CD4-positive, alpha-beta T cell treated with Interferon alpha-2 for 1 hour (primary cell): ENCODE data around the gene TICAM1.
"Not testable (repeated sequence)": the region's sequence is repeated elsewhere in the genome, so short reads cannot be mapped to it uniquely, and the experiment has no call there.

Experiments
- DNase-seq, 2 donors: peaks; one replicate each; pipeline ENCODE4 v3.0.0-alpha.2; 2020 to 2022

TICAM1 gene

DNA sequence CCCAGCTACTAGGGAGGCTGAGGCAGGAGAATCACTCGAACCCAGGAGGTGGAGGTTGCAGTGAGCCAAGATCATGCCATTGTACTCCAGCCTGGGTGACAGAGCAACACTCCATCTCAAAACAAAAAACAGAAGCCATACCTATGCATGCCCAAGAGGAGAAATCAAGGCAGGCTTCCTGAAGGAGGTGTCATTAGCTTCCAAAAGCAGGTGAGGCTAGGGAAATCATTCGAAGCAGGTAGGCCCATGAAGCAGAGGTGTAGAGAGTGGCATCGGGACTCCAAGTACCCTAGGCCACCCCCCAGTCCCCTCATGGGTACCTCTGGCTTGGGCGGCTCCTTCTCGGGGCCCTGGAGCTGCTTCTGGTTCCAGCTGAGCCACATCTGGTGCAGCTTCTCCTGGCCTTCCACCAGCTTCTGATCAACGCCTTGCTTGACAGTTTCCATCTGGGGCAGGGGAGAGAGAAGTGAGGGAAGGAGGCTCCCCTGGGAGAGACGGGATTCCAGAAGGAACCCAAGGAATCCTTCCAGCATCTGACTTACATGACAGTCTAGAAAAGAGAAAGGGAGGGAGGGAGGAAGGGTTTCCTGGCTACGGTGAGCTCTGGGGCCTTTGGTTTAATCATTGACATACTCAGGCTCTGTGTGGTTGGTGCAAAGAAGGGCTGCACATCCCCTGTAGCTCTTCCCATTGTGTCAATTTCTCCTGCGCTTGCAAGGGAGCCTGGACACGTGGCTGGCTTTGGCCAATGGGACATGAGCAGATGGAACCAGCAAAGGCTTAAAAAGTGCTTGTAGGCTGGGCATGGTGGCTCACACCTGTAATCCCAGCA, 13.1 kb upstream of the TICAM1 start:
- no peak for DNase-seq

DNA sequence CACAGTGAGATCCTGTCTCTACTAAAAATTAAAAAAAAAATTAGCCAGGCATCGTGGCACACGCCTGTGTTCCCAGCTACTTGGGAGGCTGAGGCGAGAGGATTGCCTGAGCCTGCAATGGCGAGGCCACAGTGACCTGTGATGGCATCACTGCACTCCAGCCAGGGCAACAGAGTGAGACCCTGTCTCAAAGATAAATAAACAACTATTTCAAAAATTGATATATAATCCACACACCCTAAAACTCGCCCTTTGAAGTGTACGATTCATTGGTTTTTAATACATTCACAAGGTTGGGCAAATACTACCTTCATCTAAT, 12.1 kb upstream of the TICAM1 start:
- DNase-seq = no peak

DNA sequence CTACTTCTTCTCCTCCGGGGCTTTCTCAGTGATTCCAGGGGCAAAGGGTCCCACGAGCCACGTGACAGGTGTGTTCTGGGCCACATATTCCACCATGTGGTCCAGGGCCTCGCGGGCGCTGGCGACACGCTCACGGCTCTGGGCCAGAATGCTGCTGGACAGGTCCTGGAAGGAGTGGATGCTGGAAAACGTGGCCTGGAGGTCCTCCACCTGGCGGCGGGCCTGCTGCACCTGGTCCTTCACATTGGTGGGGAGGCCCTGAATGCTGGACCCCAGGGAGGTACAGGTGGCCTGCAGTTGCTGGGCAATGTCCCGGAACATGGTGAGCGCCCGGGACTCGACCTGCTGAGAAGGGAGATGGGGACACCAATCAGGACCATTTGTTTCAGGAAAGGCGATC, 7.7 kb upstream of the TICAM1 start:
- no peak for DNase-seq

GRCh38 chr19:4832776-4833175, 1.3 kb upstream of the TICAM1 start:
- no peak for DNase-seq

GRCh38 chr19:4831979-4832340, 448 bp upstream of the TICAM1 start:
- not testable (repeated sequence) for DNase-seq

- no peak for DNase-seq
These were observed 695 bp downstream of the TICAM1 start for GRCh38 chr19:4830768-4831265.

GRCh38 chr19:4830332-4830731, 1.2 kb downstream of the TICAM1 start:
- no peak for DNase-seq

GRCh38 chr19:4829001-4829712, 2.4 kb downstream of the TICAM1 start:
- peak; percentile 35 to 37 for DNase-seq

DNA sequence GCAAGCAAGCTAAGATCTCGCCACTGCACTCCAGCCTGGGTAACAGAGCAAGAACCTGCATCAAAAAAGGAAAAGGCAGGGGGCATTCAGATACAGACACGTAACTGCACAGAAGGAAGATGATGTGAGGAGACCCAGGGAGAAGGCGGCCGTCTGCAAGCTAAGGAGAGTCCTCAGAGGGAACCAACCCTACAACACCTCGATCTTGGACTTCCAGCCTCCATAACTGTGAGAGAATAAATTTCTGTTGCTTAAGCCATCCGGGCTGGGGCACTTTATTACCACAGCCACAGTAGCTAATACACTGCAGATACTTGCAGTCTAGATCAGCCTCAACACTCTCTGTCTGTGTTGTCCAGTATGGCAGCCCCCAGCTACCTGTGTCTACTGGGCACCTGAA, 7.9 kb downstream of the TICAM1 start:
- no peak for DNase-seq

- not testable (repeated sequence) for DNase-seq
These were observed 9.2 kb downstream of the TICAM1 start for GRCh38 chr19:4822354-4822753.

DNA sequence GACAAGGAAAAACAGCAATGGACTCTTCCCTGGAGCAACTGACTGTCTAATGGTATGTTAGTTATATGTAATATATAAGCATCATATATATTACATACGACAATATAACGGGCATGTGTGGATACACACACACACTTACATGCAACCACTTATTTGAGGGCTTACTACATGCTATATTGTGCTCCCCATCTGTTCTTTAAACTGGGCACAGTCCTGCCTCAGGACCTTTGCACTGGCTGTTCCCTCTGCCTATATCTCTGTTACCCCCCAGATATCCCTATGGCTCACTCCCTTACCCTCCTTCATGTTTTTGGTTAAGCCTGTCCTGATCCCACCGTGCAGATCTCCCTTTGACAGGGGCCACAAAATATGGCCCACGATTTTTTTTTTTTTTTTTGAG, 10.2 kb downstream of the TICAM1 start:
- no peak for DNase-seq

GRCh38 chr19:4817467-4818277, 13.8 kb downstream of the TICAM1 start:
- no peak for DNase-seq

DNA sequence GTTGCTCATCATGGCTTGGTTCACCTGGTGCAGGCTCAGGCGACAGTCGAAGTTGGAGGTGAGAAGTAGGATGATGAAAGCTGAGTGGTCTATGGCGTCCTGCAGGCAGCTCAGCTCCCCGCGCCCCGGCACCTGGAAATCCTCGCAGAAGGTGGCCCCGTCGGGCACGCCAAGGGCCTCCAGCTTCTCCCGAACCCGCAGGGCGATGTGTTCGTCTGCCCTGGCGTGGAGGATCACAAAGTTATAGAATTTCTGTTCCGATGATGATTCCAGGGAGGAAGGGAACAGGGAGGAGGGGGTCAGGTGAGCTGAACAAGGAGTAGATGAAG, 14.6 kb downstream of the TICAM1 start:
- no peak for DNase-seq

- no peak for DNase-seq
These were observed 15.1 kb downstream of the TICAM1 start for GRCh38 chr19:4816202-4816949.

GRCh38 chr19:4815426-4816201, 15.9 kb downstream of the TICAM1 start:
- peak; percentile 87 for DNase-seq

GRCh38 chr19:4814625-4815425, 16.7 kb downstream of the TICAM1 start:
- no peak for DNase-seq

- peak; percentile 82 to 87 for DNase-seq
These were observed 20.0 kb downstream of the TICAM1 start for GRCh38 chr19:4811328-4812131.

GRCh38 chr19:4807188-4807587, 24.3 kb downstream of the TICAM1 start:
- peak in 1 of 2 donors; percentile 24 for DNase-seq

DNA sequence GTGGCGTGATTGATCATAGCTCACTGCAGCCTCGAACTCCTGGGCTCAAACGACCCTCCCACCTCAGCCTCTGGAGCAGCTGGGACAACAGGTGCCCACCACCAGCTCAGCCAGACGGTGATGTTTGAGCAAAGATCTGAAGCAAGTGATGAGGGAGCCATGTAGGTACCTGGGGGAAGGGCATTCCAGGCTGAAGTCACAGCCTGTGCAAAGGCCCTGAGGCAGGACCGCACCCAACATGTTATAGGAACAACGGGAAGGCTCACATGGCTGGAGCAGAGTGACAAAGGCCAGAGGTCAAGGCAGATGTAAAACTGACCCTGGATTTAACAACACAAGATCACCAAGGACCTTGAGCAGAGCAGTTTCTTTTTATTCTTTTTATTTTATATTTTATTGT, 25.1 kb downstream of the TICAM1 start:
- DNase-seq = no peak

DNA sequence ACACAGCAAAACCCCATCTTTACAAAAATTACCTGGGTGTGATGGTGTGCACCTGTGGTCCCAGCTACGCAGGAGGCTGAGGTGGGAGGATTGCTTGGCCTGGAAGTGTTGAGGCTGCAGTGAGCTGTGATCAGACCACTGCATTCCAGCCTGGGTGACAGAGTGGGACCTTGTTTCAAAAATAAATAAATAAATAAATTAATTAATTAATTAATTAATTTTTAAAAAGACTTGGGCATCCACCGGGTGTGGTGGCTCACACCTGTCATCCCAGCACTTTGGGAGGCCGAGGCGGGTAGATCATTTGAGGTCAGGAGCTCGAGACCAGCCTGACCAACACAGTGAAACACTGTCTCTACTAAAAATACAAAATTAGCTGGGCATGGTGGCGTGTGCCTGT, 26.4 kb downstream of the TICAM1 start:
- DNase-seq = not testable (repeated sequence)
